Activated naive CD8-positive, alpha-beta T cell treated with anti-CD3 and anti-CD28 coated beads for 36 hours (primary cell): Measurements from ENCODE around the gene ZSWIM5. TPM values are rescaled to one million over a fixed set of nuclear protein-coding genes. Genes with fewer than 3 reads are reported as not detected.
"Not testable (repeated sequence)": the region's sequence is repeated elsewhere in the genome, so short reads cannot be mapped to it uniquely, and the experiment has no call there.

Experiments
- DNase-seq: peaks from one replicate; pipeline ENCODE4 v3.0.0; 2021
- H3K27ac Mint-ChIP-seq: one replicate; pipeline ENCODE4 v1.8.0; 2022; ENCODE audit warnings: mild to moderate bottlenecking, moderate library complexity, mixed read lengths
- H3K27me3 Mint-ChIP-seq: one replicate; pipeline ENCODE4 v1.8.0; 2022; ENCODE audit warnings: mild to moderate bottlenecking, mixed read lengths
- H3K36me3 Mint-ChIP-seq: one replicate; pipeline ENCODE4 v1.8.0; 2021; ENCODE audit warnings: mild to moderate bottlenecking, mixed read lengths
- H3K4me1 Mint-ChIP-seq: one replicate; pipeline ENCODE4 v1.8.0; 2021; ENCODE audit warnings: mixed read lengths
- H3K4me3 Mint-ChIP-seq: one replicate; pipeline ENCODE4 v1.8.0; 2022; ENCODE audit warnings: mild to moderate bottlenecking, moderate library complexity, mixed read lengths
- H3K9me3 Mint-ChIP-seq: one replicate; pipeline ENCODE4 v1.8.0; 2022; ENCODE audit warnings: mixed read lengths
- total RNA-seq, 2 experiments: library from RNA; stranded (reverse); gene quantifications; one replicate each; pipeline ENCODE4 v1.2.3, GENCODE V29; 2021

ZSWIM5 gene
- total RNA-seq = under 1 TPM; 0.37 to 0.58 TPM

DNA sequence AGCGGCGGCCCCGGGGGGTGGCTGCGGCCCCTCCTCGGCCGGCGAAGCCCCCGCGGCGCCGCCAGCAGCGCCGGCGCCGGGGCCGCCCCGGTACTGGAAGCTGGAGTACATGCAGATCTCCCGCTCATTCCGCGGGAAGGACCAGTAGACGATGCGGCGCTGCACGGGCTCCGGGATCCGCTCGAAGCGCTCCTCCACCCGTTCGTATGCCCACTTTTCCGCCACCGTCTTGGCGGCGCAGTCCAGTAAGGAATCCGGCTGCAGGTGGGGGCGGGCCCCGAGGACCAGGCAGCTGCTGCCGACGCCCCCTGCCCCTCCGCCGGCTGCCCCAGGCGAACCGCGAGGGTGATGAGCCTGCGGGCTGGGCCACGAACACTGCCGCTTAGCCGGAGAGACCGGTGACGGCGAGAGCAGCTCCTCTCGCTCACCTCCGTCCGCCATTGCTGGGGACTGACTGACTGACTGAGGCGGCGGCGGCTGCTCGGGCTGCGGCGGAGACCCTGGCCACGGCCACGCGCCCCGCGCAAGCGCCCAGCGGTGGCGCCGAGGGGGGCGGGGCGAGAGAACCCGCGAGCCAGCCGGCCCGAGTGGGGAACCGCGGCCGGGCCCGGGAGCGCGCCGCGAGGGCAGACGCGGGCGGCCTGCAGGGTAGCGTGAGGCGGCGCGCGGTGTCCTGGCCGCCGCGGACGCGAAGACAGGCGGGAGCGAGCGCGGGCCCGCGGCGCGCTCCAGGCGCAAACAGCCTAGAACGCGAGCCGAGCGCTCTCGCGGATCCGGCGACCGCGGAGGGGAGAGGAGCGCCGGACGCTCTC is at the start of gene ZSWIM5:
ZSWIM5 (minus strand) TSS at position 696 of the 812 bp plus-strand sequence; CDS start at position 441, 255 bp downstream.
- Mint-ChIP-seq H3K4me3 (peak within 1 kb of the TSS; percentile 82), H3K9me3 (no peaks in the 10 kb centered on the region), H3K27ac (peak within 1 kb of the TSS; percentile 55), H3K27me3 (peaks cover 36% of the 10 kb centered on the region), H3K4me1 (peaks cover 28% of the 10 kb centered on the region), H3K36me3 (no peaks in the 10 kb centered on the region)
- peak; percentile 71 for DNase-seq

DNA sequence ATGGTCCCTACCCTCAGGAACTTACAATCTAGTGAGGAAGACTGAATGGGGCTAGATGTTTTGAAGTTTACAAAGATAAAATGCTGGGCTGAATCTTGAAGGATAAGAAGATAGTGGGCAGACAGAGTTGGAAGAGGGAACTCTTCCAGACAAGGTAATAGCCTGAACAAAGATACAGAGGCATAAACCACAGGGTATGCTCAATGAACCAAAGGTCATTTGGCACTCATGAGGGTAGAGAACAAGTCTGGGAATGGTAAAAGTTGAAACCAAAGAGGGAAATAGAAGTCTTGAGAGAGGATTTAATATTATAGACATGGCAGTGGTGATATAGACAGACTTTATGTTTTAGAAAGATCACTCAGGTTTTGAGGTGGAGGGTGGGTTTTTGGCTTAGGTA is 48.1 kb upstream of the ZSWIM5 start:
- peaks cover 19% of the 10 kb centered on the region for H3K27me3 Mint-ChIP-seq
- no peak for DNase-seq
- peaks cover 10% of the 10 kb centered on the region for H3K36me3 Mint-ChIP-seq
- peaks cover 20% of the 10 kb centered on the region for H3K9me3 Mint-ChIP-seq
- H3K4me3 Mint-ChIP-seq = no peak overlapping the region
- H3K27ac Mint-ChIP-seq = no peak overlapping the region
- no peaks in the 10 kb centered on the region for H3K4me1 Mint-ChIP-seq

DNA sequence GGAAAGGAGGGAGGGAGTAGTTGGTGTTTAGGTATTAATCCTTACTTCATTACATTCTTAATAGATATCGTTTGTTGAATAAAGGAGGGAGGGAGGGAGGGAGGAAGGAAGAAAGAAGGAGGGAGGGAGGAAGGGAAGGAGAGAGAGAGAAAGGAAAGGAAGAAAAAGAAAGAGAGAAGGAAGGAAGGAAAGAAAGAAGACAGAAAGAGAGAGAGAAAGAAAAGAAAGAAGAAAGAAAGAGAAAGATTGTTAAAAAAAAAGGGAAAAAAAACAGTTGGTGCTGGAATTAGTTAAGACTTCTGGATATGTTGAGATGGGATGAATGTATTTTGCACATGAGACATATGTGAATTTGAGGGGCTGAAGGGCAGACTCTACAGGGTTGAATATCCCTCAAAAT is 44.1 kb upstream of the ZSWIM5 start:
- Mint-ChIP-seq H3K36me3 (peaks cover 10% of the 10 kb centered on the region), H3K4me3 (no peak overlapping the region), H3K4me1 (peaks cover 8% of the 10 kb centered on the region), H3K27ac (no peak overlapping the region), H3K9me3 (peaks cover 10% of the 10 kb centered on the region), H3K27me3 (peaks cover 19% of the 10 kb centered on the region)
- DNase-seq = no peak

DNA sequence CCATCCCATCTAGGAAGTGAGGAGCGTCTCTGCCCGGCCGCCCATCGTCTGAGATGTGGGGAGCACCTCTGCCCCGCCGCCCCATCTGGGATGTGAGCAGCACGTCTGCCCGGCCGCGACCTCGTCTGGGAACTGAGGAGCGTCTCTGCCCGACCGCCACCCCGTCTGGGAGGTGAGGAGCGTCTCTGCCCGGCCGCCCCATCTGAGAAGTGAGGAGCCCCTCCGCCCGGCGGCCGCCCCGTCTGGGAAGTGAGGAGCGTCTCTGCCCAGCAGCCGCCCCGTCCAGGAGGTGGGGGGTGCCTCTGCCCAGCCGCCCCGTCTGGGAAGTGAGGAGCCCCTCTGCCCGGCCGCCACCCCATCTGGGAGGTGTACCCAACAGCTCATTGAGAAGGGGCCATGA is 41.6 kb upstream of the ZSWIM5 start:
- not testable (repeated sequence) for H3K4me1 Mint-ChIP-seq, H3K27ac Mint-ChIP-seq
- peaks cover 12% of the 10 kb centered on the region for H3K36me3 Mint-ChIP-seq

DNA sequence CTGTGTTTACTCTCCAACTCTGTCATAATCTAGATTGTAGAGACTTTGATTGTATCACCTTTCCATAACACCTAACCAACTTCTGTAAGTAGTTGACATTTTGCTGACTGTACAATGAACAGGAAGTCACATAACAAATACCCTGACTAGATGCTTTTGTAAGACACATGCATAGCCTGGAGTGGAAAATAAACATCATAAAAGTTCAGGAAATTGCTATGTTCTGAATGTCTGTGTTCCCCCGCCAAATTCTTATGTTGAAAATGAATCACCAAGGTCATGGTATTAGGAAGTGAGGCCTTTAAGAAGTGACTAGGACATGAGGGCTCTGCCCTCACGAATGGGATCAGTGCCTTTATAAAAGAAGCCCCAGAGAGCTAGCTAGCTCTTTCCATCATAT is 40.4 kb upstream of the ZSWIM5 start:
- H3K4me1 Mint-ChIP-seq = peaks cover 8% of the 10 kb centered on the region
- H3K4me3 Mint-ChIP-seq = no peak overlapping the region
- DNase-seq = no peak
- peaks cover 21% of the 10 kb centered on the region for H3K9me3 Mint-ChIP-seq
- H3K36me3 Mint-ChIP-seq = peaks cover 12% of the 10 kb centered on the region
- peaks cover 9% of the 10 kb centered on the region for H3K27me3 Mint-ChIP-seq
- peak overlapping the region; percentile 79 for H3K27ac Mint-ChIP-seq

More for the DNA sequence above, 41.6 kb upstream of the ZSWIM5 start:
- H3K4me3 Mint-ChIP-seq, DNase-seq: not testable (repeated sequence)
- Mint-ChIP-seq H3K9me3 (peaks cover 14% of the 10 kb centered on the region), H3K27me3 (peaks cover 12% of the 10 kb centered on the region)

DNA sequence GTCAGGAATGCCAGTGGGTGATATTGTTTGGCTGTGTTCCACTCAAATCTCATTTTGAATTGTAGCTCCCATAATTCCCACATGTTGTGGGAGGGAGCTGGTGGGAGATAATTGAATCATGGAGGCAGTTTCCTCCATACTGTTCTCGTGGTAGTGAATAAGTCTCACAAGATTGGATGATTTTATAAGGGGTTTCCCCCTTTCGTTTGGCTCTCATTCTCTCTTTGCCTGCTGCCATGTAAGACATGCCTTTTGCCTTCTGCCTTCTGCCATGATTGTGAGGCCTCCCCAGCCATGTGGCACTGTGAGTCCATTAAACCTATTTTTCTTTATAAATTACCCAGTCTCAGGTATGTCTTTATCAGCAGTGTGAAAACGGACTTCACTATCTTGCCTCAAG is 40.0 kb upstream of the ZSWIM5 start:
- peak overlapping the region; percentile 79 for H3K27ac Mint-ChIP-seq
- not testable (repeated sequence) for DNase-seq, H3K27me3 Mint-ChIP-seq, H3K4me1 Mint-ChIP-seq, H3K4me3 Mint-ChIP-seq
- H3K36me3 Mint-ChIP-seq = peaks cover 12% of the 10 kb centered on the region
- H3K9me3 Mint-ChIP-seq = peaks cover 23% of the 10 kb centered on the region

DNA sequence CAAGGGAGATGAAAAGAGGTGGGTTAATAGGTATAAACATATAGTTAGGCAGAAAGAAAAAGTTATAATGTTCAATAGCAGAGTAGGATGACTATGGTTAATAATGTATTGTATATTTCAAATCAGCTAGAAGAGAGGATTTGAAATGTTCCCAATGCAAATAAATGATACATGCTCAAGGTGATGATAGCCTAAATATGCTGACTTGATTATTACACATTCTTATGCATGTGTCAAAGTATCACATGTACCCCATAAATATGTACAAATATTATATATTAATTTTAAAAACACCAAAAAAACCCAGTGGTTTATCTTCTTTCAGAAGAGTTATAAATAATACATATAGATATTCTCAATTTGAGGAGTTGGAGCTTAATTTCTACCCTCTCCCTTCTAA is 38.3 kb upstream of the ZSWIM5 start:
- peaks cover 19% of the 10 kb centered on the region for H3K36me3 Mint-ChIP-seq
- H3K4me1 Mint-ChIP-seq = peaks cover 8% of the 10 kb centered on the region
- DNase-seq = no peak
- peaks cover 26% of the 10 kb centered on the region for H3K9me3 Mint-ChIP-seq
- H3K4me3 Mint-ChIP-seq = no peak overlapping the region
- no peak overlapping the region for H3K27ac Mint-ChIP-seq
- no peaks in the 10 kb centered on the region for H3K27me3 Mint-ChIP-seq

DNA sequence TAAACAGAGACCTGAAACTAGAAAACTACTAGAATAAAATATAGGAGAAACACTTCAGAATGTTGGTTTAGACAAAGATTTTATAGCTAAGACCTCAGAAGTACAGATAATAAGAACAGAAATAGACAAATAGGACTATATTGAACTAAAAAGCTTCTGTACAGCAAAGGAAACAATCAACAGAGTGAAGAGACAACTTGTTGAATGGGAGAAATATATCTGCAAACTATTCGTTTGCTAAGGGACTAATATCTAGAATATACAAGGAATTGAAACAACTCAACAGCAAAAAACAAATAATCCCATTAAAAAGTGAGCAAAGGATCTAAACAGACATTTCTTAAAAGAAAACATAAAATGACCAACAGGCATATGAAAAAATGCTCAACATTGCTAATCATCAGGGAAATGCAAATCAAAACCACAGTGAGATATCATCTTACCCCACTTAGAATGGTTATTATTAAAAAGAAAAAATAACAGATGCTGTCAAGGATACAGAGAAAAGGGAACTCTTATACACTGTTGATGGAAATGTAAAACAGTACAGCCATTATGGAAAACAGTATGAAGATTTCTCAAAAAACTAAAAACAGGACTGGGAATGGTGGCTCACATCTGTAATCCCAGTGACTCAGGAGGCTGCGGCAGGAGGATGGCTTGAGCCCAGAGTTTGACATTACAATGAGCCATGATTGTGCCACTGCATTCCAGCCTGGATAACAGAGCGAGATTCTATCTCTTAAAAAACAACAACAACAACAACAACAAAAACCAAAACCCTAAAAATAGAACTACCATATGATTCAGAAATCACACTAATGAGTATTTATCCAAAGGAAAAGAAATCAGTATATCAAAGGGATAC is 37.3 kb upstream of the ZSWIM5 start:
- peaks cover 26% of the 10 kb centered on the region for H3K9me3 Mint-ChIP-seq
- DNase-seq = no peak
- H3K27ac Mint-ChIP-seq = no peak overlapping the region
- H3K4me1 Mint-ChIP-seq = peaks cover 8% of the 10 kb centered on the region
- H3K36me3 Mint-ChIP-seq = peaks cover 19% of the 10 kb centered on the region
- H3K4me3 Mint-ChIP-seq = no peak overlapping the region
- H3K27me3 Mint-ChIP-seq = no peaks in the 10 kb centered on the region

DNA sequence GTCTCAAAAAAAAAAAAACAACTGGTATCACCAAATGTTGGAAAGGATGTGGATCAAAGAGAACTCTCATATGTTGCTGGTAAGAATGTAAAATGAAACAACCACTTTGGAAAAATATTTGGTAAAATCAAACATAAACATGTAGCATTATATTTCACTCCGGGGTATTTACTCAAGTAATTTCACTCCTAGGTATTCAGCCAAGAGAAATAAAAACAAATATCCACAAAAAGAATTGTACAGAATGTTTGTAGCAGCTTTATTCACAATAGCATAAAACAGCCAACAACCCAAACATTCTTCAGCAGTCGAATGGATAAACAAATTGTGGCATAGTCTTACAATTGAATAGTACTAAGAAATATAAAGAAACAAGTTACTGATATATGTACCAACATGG is 32.4 kb upstream of the ZSWIM5 start:
- peaks cover 14% of the 10 kb centered on the region for H3K9me3 Mint-ChIP-seq
- no peaks in the 10 kb centered on the region for H3K27me3 Mint-ChIP-seq
- DNase-seq = no peak
- H3K36me3 Mint-ChIP-seq = peaks cover 7% of the 10 kb centered on the region
- no peak overlapping the region for H3K4me3 Mint-ChIP-seq
- no peak overlapping the region for H3K27ac Mint-ChIP-seq
- H3K4me1 Mint-ChIP-seq = no peaks in the 10 kb centered on the region

DNA sequence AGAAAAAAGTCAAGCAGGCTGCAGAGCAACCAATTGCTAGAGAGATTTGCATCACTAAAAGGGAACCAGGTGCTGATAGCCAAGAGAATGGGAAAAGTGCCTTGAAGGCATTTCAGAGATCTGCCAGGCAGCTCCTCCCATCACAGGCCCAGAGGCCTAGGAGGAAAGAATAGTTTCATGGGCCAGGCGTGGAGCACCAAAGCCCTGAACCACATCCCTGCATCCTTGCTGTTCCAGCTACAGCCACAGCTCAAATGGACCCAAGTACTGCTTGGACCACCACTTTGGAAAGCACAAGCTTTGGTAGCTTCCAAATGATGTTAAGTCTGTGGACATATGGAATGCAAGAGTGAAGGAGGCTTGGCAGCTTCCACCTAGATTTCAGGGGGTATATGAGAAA is 29.7 kb upstream of the ZSWIM5 start:
- Mint-ChIP-seq H3K27ac (no peak overlapping the region), H3K4me3 (no peak overlapping the region), H3K27me3 (no peaks in the 10 kb centered on the region), H3K4me1 (no peaks in the 10 kb centered on the region), H3K36me3 (peaks cover 6% of the 10 kb centered on the region), H3K9me3 (peaks cover 4% of the 10 kb centered on the region)
- DNase-seq = no peak

DNA sequence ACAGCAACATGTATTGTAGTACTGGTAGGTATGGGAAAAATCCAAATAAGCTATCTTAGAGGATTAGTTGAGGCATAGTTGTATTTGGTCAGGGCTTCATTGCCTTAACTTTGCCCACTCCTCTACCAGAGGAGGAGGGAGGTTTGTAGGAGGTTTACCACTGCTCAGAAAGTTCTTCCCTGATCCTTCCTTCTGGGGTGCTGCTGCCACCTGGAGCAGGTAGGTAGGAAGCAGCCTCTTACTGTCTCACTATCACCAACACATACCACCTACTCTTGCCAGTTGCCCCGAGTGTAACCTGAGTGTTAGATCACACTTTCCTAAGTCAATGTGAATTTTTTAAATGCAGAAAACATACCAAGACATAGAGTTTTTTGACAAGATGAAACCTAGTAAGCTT is 24.1 kb upstream of the ZSWIM5 start:
- no peak for DNase-seq
- Mint-ChIP-seq H3K27me3 (no peaks in the 10 kb centered on the region), H3K4me1 (no peaks in the 10 kb centered on the region), H3K27ac (no peak overlapping the region), H3K36me3 (no peaks in the 10 kb centered on the region), H3K9me3 (peaks cover 1% of the 10 kb centered on the region), H3K4me3 (no peak overlapping the region)

DNA sequence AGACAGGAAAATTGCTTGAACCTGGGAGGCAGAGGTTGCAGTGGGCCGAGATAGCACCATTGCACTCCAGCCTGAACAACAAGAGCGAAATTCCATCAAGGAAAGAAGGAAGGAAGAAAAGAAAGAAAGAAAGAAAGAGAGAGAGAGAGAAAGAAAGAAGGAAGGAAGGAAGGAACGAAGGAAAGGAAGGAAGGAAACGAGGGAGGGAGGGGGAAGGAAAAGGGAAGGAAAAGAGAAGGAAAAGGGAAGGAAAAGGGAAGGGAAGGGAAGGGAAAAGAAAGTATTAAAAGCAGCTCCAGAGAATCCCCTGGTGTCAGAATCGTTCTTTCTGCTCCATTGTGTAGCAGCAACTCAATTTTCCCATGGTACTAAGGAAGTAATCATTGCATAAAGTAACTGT is 19.2 kb upstream of the ZSWIM5 start:
- Mint-ChIP-seq H3K27ac (no peak overlapping the region), H3K36me3 (no peaks in the 10 kb centered on the region), H3K4me1 (no peaks in the 10 kb centered on the region), H3K4me3 (no peak overlapping the region), H3K27me3 (peaks cover 3% of the 10 kb centered on the region), H3K9me3 (no peaks in the 10 kb centered on the region)
- DNase-seq = no peak

DNA sequence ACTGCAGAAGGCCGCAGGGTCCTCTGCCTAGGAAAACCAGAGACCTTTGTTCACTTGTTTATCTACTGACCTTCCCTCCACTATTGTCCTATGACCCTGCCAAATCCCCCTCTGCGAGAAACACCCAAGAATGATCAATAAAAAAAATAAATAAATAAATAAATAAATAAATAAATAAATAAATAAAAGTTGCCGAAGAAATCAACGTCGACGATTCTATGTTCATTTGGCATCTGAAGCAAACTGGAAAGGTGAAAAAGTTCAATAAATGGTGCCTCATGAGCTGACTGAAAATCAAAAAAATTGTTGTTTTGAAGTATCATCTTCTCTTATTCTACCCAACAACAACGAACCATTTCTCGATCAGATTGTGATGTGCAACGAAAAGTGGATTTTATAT is 17.3 kb upstream of the ZSWIM5 start:
- not testable (repeated sequence) for H3K36me3 Mint-ChIP-seq, DNase-seq, H3K4me1 Mint-ChIP-seq, H3K27me3 Mint-ChIP-seq, H3K9me3 Mint-ChIP-seq, H3K4me3 Mint-ChIP-seq, H3K27ac Mint-ChIP-seq

DNA sequence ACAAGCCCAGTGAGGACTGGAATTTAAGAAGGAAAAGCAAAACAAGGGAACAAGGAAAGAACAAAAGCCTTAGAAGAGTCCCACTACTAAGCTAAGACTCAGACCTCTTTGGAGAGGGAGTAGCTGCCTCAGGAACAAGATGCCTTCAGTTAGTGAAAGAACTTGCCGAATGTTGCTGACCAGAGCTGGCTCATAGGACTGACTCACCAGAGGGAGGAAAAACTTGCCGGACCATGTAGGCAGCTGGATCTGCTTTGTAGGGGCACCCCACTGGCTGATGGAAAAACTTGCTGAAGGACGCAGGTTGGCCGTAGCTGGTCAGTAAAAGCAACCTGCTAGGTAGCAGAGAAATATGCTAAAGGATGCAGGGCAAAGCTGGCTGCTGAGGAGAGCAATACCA is 15.3 kb upstream of the ZSWIM5 start:
- no peak for DNase-seq
- no peaks in the 10 kb centered on the region for H3K36me3 Mint-ChIP-seq
- no peak overlapping the region for H3K4me3 Mint-ChIP-seq
- H3K27ac Mint-ChIP-seq = no peak overlapping the region
- no peaks in the 10 kb centered on the region for H3K9me3 Mint-ChIP-seq
- peaks cover 3% of the 10 kb centered on the region for H3K27me3 Mint-ChIP-seq
- no peaks in the 10 kb centered on the region for H3K4me1 Mint-ChIP-seq

DNA sequence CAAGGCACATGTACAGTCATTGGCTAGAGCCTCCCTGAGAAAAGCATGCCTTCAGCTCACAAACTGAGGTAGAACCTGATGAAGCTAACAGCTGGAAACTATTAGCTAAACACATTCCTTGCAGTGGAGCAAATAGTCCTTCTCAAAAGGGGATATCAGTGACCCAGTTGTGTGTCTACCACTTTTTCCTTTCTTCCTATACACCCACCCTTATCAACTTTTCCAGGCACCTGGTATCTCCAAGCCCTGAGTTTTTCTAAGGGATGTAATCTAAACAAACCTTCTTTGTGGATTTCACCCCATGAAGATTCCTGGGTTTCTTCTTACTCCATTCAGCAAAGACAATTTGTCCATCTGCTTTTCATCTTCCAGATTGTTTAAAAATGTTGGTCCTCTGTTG is 10.5 kb upstream of the ZSWIM5 start:
- H3K27me3 Mint-ChIP-seq = peaks cover 15% of the 10 kb centered on the region
- DNase-seq = no peak
- no peaks in the 10 kb centered on the region for H3K36me3 Mint-ChIP-seq
- no peaks in the 10 kb centered on the region for H3K9me3 Mint-ChIP-seq
- H3K4me3 Mint-ChIP-seq = no peak overlapping the region
- H3K27ac Mint-ChIP-seq = no peak overlapping the region
- no peaks in the 10 kb centered on the region for H3K4me1 Mint-ChIP-seq
